ENCODE measurements around the gene ALDH3B2. TPM values are rescaled to one million over a fixed set of nuclear protein-coding genes. Genes with fewer than 3 reads are reported as not detected.

Gene ALDH3B2
- polyA plus RNA-seq, 1 of the 3 experiments (the other 2 are of a cell fraction), result not detected

GRCh38 chr11:67649634-67650510 lies 24.6 kb downstream of the ALDH3B2 start (continued):
- TF ChIP-seq NRF1 (IDR thresholded peaks at IDR 0.05; ENCODE audit: low read depth, low read length) (no peak), USF2 (IDR thresholded peaks at IDR 0.05; ENCODE audit: borderline replicate concordance, low read depth, low read length) (no peak)

- Histone ChIP-seq H3F3A (replicated peaks; ENCODE audit: insufficient read depth) (no peaks in the 10 kb centered on the region), H3K27ac (ENCODE audit: low read depth in 2 of 2, low read length in 1 of 2) (no peak overlapping the region), H3K9me2 (no peaks in the 10 kb centered on the region), H3K27me3 (ENCODE audit: insufficient read depth) (no peaks in the 10 kb centered on the region), H3K4me3 (ENCODE audit: low read depth in 2 of 2, low read length in 1 of 2) (no peak overlapping the region), H3K9ac (no peak overlapping the region), H3K9me3 (no peaks in the 10 kb centered on the region), H3K4me1 (ENCODE audit: control insufficient read depth in 1 of 2, insufficient read depth in 2 of 2, low read depth in 1 of 2, low read length in 1 of 2) (no peaks in the 10 kb centered on the region; a peak in 1 of 4 replicates), H3K79me2 (ENCODE audit: insufficient read depth) (no peaks in the 10 kb centered on the region), H2AFZ (ENCODE audit: low read depth) (no peak overlapping the region), H4K20me1 (ENCODE audit: insufficient read depth) (no peaks in the 10 kb centered on the region), H3K36me3 (replicated peaks in 1 of 2; ENCODE audit: control insufficient read depth in 1 of 2, insufficient read depth in 2 of 2, low read length in 1 of 2) (no peaks in the 10 kb centered on the region), H3K4me2 (no peak overlapping the region)
- POLR2A ChIA-PET, result interaction anchor here (1.1 kb wide), 1 partner anchor 19 kb away, joined by 3 read pairs; the partner anchor contains the start of gene NUDT8
- no peak for TF ChIP-seq JUND (IDR thresholded peaks at IDR 0.05)
- TF ChIP-seq EZH2phosphoT487 (IDR thresholded peaks at IDR 0.05; ENCODE audit: borderline replicate concordance, low read depth), result no peak
- no peak for TF ChIP-seq CHD2 (IDR thresholded peaks at IDR 0.05; ENCODE audit: low read length, partially characterized antibody)
- no peak for TF ChIP-seq GATA2 (CRISPR knock-in tag; IDR thresholded peaks at IDR 0.05)
- TF ChIP-seq ELF1 (IDR thresholded peaks at IDR 0.05), result no peak
- TF ChIP-seq, protein P1, sequence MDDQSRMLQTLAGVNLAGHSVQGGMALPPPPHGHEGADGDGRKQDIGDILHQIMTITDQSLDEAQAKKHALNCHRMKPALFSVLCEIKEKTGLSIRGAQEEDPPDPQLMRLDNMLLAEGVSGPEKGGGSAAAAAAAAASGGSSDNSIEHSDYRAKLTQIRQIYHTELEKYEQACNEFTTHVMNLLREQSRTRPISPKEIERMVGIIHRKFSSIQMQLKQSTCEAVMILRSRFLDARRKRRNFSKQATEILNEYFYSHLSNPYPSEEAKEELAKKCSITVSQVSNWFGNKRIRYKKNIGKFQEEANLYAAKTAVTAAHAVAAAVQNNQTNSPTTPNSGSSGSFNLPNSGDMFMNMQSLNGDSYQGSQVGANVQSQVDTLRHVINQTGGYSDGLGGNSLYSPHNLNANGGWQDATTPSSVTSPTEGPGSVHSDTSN (IDR thresholded peaks at IDR 0.05), result no peak
- no peak for TF ChIP-seq TAF1 (IDR thresholded peaks at IDR 0.05; ENCODE audit: borderline replicate concordance, low read depth, low read length)
- no peak for TF ChIP-seq RXRA (IDR thresholded peaks at IDR 0.05; ENCODE audit: borderline replicate concordance, low read depth)
- TF ChIP-seq MEF2A (IDR thresholded peaks at IDR 0.05; ENCODE audit: borderline replicate concordance, low read depth), result no peak
- no peak for TF ChIP-seq RFX5 (IDR thresholded peaks at IDR 0.05; ENCODE audit: low read length)
- TF ChIP-seq, protein P2, sequence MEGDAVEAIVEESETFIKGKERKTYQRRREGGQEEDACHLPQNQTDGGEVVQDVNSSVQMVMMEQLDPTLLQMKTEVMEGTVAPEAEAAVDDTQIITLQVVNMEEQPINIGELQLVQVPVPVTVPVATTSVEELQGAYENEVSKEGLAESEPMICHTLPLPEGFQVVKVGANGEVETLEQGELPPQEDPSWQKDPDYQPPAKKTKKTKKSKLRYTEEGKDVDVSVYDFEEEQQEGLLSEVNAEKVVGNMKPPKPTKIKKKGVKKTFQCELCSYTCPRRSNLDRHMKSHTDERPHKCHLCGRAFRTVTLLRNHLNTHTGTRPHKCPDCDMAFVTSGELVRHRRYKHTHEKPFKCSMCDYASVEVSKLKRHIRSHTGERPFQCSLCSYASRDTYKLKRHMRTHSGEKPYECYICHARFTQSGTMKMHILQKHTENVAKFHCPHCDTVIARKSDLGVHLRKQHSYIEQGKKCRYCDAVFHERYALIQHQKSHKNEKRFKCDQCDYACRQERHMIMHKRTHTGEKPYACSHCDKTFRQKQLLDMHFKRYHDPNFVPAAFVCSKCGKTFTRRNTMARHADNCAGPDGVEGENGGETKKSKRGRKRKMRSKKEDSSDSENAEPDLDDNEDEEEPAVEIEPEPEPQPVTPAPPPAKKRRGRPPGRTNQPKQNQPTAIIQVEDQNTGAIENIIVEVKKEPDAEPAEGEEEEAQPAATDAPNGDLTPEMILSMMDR (IDR thresholded peaks at IDR 0.05), result no peak
- no peak for TF ChIP-seq MXI1 (IDR thresholded peaks at IDR 0.05; ENCODE audit: low read depth, low read length)
- no peak for TF ChIP-seq TEAD4 (IDR thresholded peaks at IDR 0.05; ENCODE audit: borderline replicate concordance, insufficient read depth)
- TF ChIP-seq GABPA (IDR thresholded peaks at IDR 0.05; ENCODE audit: low read depth), result no peak
- CTCF ChIA-PET, result interaction anchor here (0.6 to 21.6 kb wide), 5 partner anchors 10 to 35 kb away, joined by 3 to 308 read pairs (median 6); partner anchors contain the start of genes NUDT8 and TBX10
- WGBS (ENCODE audit: low lambda C conversion rate), result 79% methylated on average over 6 of the region's 12 CpGs
- DNase-seq, result no peak
These were observed 25.4 kb downstream of the ALDH3B2 start for GRCh38 chr11:67648796-67649613.

Measured in SK-N-SH (cell line).